Natural killer cell (primary cell): Measurements from ENCODE around the gene DUSP8. TPM values are rescaled to one million over a fixed set of nuclear protein-coding genes. Genes with fewer than 3 reads are reported as not detected.

ENCODE experiments used
- ATAC-seq, 3 donors: fragments of 150-1000 bp in 2 of 3; fragments of 200-7000 bp in 1 of 3; cut with Tn5 transposase; 1 replicate in 1 of 3; 2 replicates in 2 of 3; pipeline ENCODE4 v1.10.0; 2021; ENCODE audit warnings: mild to moderate bottlenecking in 2 of 3, moderate library complexity in 2 of 3
- DNase-seq, 2 donors: peaks; one replicate each; pipeline versions ENCODE4 v3.0.0 to v3.0.0-alpha.2; 2013 to 2021; ENCODE audit warnings: mixed read lengths in 1 of 2
- H3K27ac ChIP-seq: one replicate; pipeline ENCODE4 v1.5.1; 2013; ENCODE audit warnings: mild to moderate bottlenecking, low read length
- H3K27me3 ChIP-seq: one replicate; pipeline ENCODE4 v1.6.1; 2013; ENCODE audit warnings: low read length; ENCODE audit not compliant: control insufficient read depth, insufficient read depth
- H3K36me3 ChIP-seq: one replicate; pipeline ENCODE4 v1.6.1; 2013; ENCODE audit warnings: low read length; ENCODE audit not compliant: control insufficient read depth, insufficient read depth
- H3K4me1 ChIP-seq: one replicate; pipeline ENCODE4 v1.6.1; 2013; ENCODE audit warnings: low read length; ENCODE audit not compliant: control insufficient read depth, insufficient read depth
- H3K4me3 ChIP-seq: one replicate; pipeline ENCODE4 v1.5.1; 2013; ENCODE audit warnings: low read length
- H3K9me3 ChIP-seq: one replicate; pipeline ENCODE4 v1.6.1; 2013; ENCODE audit warnings: low read length; ENCODE audit not compliant: control insufficient read depth, insufficient read depth
- H3K27ac Mint-ChIP-seq, 2 donors: one replicate each; pipeline ENCODE4 v1.8.0; 2022; ENCODE audit warnings: mild to moderate bottlenecking in 2 of 2, mixed read lengths in 2 of 2, moderate library complexity in 1 of 2
- H3K27me3 Mint-ChIP-seq, 2 donors: one replicate each; pipeline ENCODE4 v1.8.0; 2022; ENCODE audit warnings: low read depth in 2 of 2, mixed read lengths in 2 of 2
- H3K36me3 Mint-ChIP-seq: one replicate; pipeline ENCODE4 v1.8.0; 2022; ENCODE audit warnings: mixed read lengths
- H3K4me1 Mint-ChIP-seq, 2 donors: one replicate each; pipeline ENCODE4 v1.8.0; 2022; ENCODE audit warnings: mixed read lengths in 2 of 2
- H3K4me3 Mint-ChIP-seq: one replicate; pipeline ENCODE4 v1.8.0; 2022; ENCODE audit warnings: mild to moderate bottlenecking, moderate library complexity, mixed read lengths
- H3K9me3 Mint-ChIP-seq, 2 donors: one replicate each; pipeline ENCODE4 v1.8.0; 2022; ENCODE audit warnings: mixed read lengths in 2 of 2
- CTCF ChIP-seq: fragments of 200-600 bp; IDR thresholded peaks from one replicate; pipeline ENCODE4 v1.8.0; 2022; ENCODE audit warnings: antibody characterized with exemption
- WGBS: methylation state at CpG from one replicate; pipeline ENCODE4 v1.1.7; 2013; ENCODE audit warnings: missing lambda C conversion rate; ENCODE audit not compliant: insufficient coverage; 5-methylcytosine and 5-hydroxymethylcytosine counted together
- intact Hi-C: fragments of 100-400 bp; cut with micrococcal nuclease; formaldehyde crosslinking; loops from one replicate; pipeline ENCODE4 v1.14.2; 2022
- total RNA-seq, 4 donors: library from RNA; stranded (reverse); fragments of 120-200 nt in 1 of 4; gene quantifications; one replicate each; pipeline versions ENCODE4 v1.2.3 to v1.2.4, GENCODE V29; 2013 to 2022

DUSP8 gene
- total RNA-seq, 3 donors from 2014 or later (not counting 1 experiment from before 2014, with no cell fraction given), result 24.1 to 47.3 (median 38.4) TPM

DNA sequence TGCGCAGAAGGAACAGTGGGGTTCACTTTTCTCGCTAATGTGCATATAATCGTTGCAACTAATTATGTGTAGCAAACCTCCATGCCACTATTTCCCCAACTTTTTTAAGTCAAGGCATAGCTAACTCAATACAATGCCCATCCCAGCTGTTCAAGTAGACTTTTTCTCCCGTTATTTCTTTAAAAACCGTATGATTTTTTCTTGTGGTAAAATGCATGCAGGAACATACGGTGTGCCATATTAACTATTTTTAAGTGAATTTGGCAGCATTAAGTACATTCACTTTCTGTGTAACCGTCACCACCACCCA is 2.8 kb upstream of the DUSP8 start:
- Histone ChIP-seq H3K4me3 (no peak overlapping the region), H3K36me3 (no peaks in the 10 kb centered on the region), H3K9me3 (peaks cover 6% of the 10 kb centered on the region), H3K27ac (no peak overlapping the region), H3K4me1 (peaks cover 33% of the 10 kb centered on the region), H3K27me3 (peaks cover 5% of the 10 kb centered on the region)
- WGBS, result 28% methylated on average over 7 of the region's 7 CpGs
- ATAC-seq (no peak), DNase-seq (no peak)
- Mint-ChIP-seq H3K27ac (peak overlapping the region in 1 of 2 donors; percentile 48), H3K27me3 (peaks cover 0 to 11% of the 10 kb centered on the region in 2 donors), H3K4me3 (peak overlapping the region; percentile 69), H3K9me3 (no peaks in the 10 kb centered on the region), H3K36me3 (no peaks in the 10 kb centered on the region), H3K4me1 (peaks cover 0 to 23% of the 10 kb centered on the region in 2 donors)
- no peak for TF ChIP-seq CTCF
- intact Hi-C loops, result loop anchor here (2.0 to 5.0 kb wide), 3 partner anchors 28 to 373 kb away; partner anchors contain the start of gene LSP1

- peak overlapping the region; percentile 76 to 94 for H3K27ac Mint-ChIP-seq
- H3K27me3 Mint-ChIP-seq, result peaks cover 0 to 14% of the 10 kb centered on the region in 2 donors
- H3K4me3 Mint-ChIP-seq, result peak overlapping the region; percentile 78
Observed at GRCh38 chr11:1574238-1574932, 2.3 kb upstream of the DUSP8 start.

DNA sequence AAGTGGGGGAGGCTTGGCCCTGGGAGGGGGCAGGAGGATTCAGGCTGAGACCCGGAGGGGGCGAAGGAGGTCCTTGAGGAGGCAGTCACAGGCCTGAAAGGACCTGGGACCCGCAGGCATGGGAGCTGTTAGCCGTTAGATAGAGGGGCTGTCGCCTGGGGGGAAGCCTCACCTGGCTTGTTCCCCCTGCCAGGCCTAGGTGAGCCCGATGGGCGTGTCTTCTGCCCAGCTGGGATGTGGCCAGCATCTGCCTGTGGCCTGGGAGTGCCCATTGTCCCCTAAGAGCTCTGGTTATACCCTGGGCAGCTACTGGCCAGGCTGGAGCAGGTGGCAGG is 1.8 kb upstream of the DUSP8 start:
- Histone ChIP-seq H3K9me3 (peaks cover 6% of the 10 kb centered on the region), H3K4me3 (peak overlapping the region; percentile 41), H3K36me3 (no peaks in the 10 kb centered on the region), H3K27me3 (peaks cover 9% of the 10 kb centered on the region), H3K27ac (peak overlapping the region; percentile 80), H3K4me1 (peaks cover 39% of the 10 kb centered on the region)
- H3K27ac Mint-ChIP-seq, result peak overlapping the region; percentile 76 to 94
- DNase-seq (no peak), ATAC-seq (no peak)
- peak overlapping the region; percentile 78 for H3K4me3 Mint-ChIP-seq
- no peaks in the 10 kb centered on the region for H3K9me3 Mint-ChIP-seq
- TF ChIP-seq CTCF, result no peak
- WGBS, result 9% methylated on average over 7 of the region's 7 CpGs
- intact Hi-C loops, result loop anchor here (2.0 to 5.0 kb wide), 3 partner anchors 27 to 372 kb away; partner anchors contain the start of gene LSP1
- no peaks in the 10 kb centered on the region for H3K36me3 Mint-ChIP-seq
- H3K4me1 Mint-ChIP-seq, result peaks cover 4 to 32% of the 10 kb centered on the region in 2 donors
- H3K27me3 Mint-ChIP-seq, result peaks cover 0 to 17% of the 10 kb centered on the region in 2 donors

More at GRCh38 chr11:1574238-1574932, 2.3 kb upstream of the DUSP8 start:
- ATAC-seq (peak; percentile 45 to 60 (median 47)), DNase-seq (peak; percentile 70 to 83)
- Histone ChIP-seq H3K4me1 (peaks cover 34% of the 10 kb centered on the region), H3K36me3 (no peaks in the 10 kb centered on the region), H3K27ac (peak overlapping the region; percentile 80), H3K9me3 (peaks cover 6% of the 10 kb centered on the region), H3K4me3 (peak overlapping the region; percentile 41), H3K27me3 (peaks cover 9% of the 10 kb centered on the region)
- H3K36me3 Mint-ChIP-seq, result no peaks in the 10 kb centered on the region
- no peaks in the 10 kb centered on the region for H3K9me3 Mint-ChIP-seq
- intact Hi-C loops, result loop anchor here (2.0 to 5.0 kb wide), 3 partner anchors 28 to 372 kb away; partner anchors contain the start of gene LSP1
- under 1% methylated on average over 64 of the region's 64 CpGs for WGBS
- peaks cover 3 to 27% of the 10 kb centered on the region in 2 donors for H3K4me1 Mint-ChIP-seq
- peak; percentile 96 for TF ChIP-seq CTCF
